ENCODE measurements around the gene ABI3. TPM values are rescaled to one million over a fixed set of nuclear protein-coding genes. Genes with fewer than 3 reads are reported as not detected.
A peak's percentile ranks its signal among the peaks of the same experiment; 100 is the strongest.

ABI3 gene
- total RNA-seq, 2 experiments from 2014 or later, result 86.4 to 86.7 TPM

- Mint-ChIP-seq H3K9me3 (no peaks in the 10 kb centered on the region), H3K27me3 (peaks cover 2% of the 10 kb centered on the region), H3K36me3 (peaks cover 29% of the 10 kb centered on the region), H3K27ac (peak overlapping the region; percentile 80), H3K4me3 (peak overlapping the region; percentile 71), H3K4me1 (peaks cover 50% of the 10 kb centered on the region)
- ATAC-seq (ENCODE audit: low read depth) (no peak), DNase-seq (peak; percentile 38)
- POLR2A ChIA-PET, result interaction anchor here (1.4 to 6.5 kb wide), 5 partner anchors 11 to 43 kb away, joined by 9 to 44 read pairs (median 15); partner anchors contain the start of genes ABI3 and GNGT2
Measured at GRCh38 chr17:49223168-49223516, 12.6 kb downstream of the ABI3 start.

- Mint-ChIP-seq H3K4me1 (peaks cover 47% of the 10 kb centered on the region), H3K4me3 (peak overlapping the region; percentile 71), H3K9me3 (no peaks in the 10 kb centered on the region), H3K27me3 (peaks cover 2% of the 10 kb centered on the region), H3K36me3 (peaks cover 27% of the 10 kb centered on the region), H3K27ac (peak overlapping the region; percentile 80)
- ATAC-seq (ENCODE audit: low read depth), result no peak
- POLR2A ChIA-PET, result interaction anchor here (0.8 to 6.5 kb wide), 9 partner anchors 11 to 165 kb away, joined by 3 to 99 read pairs (median 7); partner anchors contain the start of genes ABI3 and GNGT2
- peak; percentile 80 for DNase-seq
Measured at GRCh38 chr17:49223517-49224197, 13.2 kb downstream of the ABI3 start.

GRCh38 chr17:49224198-49224996 is 13.9 kb downstream of the ABI3 start:
- Mint-ChIP-seq H3K9me3 (no peaks in the 10 kb centered on the region), H3K4me3 (peak overlapping the region; percentile 67), H3K27me3 (peaks cover 3% of the 10 kb centered on the region), H3K27ac (peak overlapping the region; percentile 75), H3K36me3 (peaks cover 22% of the 10 kb centered on the region), H3K4me1 (peaks cover 41% of the 10 kb centered on the region)
- ATAC-seq (ENCODE audit: low read depth) (peak; percentile 48), DNase-seq (peak; percentile 81)
- POLR2A ChIA-PET, result interaction anchor here (0.5 to 6.5 kb wide), 11 partner anchors 12 to 453 kb away, joined by 3 to 99 read pairs (median 4); partner anchors contain the start of genes ABI3 and GNGT2

- Mint-ChIP-seq H3K36me3 (peaks cover 20% of the 10 kb centered on the region), H3K27me3 (peaks cover 7% of the 10 kb centered on the region), H3K9me3 (no peaks in the 10 kb centered on the region), H3K27ac (peak overlapping the region; percentile 75), H3K4me3 (peak overlapping the region; percentile 67), H3K4me1 (peaks cover 41% of the 10 kb centered on the region)
- POLR2A ChIA-PET, result interaction anchor here (0.5 to 6.5 kb wide), 9 partner anchors 12 to 452 kb away, joined by 3 to 99 read pairs (median 6); partner anchors contain the start of genes ABI3 and GNGT2
- ATAC-seq (ENCODE audit: low read depth) (no peak), DNase-seq (peak; percentile 36)
Measured at GRCh38 chr17:49224997-49225337, 14.5 kb downstream of the ABI3 start.

GRCh38 chr17:49225554-49226236 is 15.2 kb downstream of the ABI3 start:
- ATAC-seq (ENCODE audit: low read depth) (no peak), DNase-seq (peak; percentile 37)
- Mint-ChIP-seq H3K27ac (peak overlapping the region; percentile 18), H3K4me3 (peak overlapping the region; percentile 1), H3K36me3 (peaks cover 16% of the 10 kb centered on the region), H3K9me3 (no peaks in the 10 kb centered on the region), H3K4me1 (peaks cover 37% of the 10 kb centered on the region), H3K27me3 (peaks cover 7% of the 10 kb centered on the region)
- POLR2A ChIA-PET, result interaction anchor here (0.6 to 6.5 kb wide), 10 partner anchors 13 to 501 kb away, joined by 3 to 99 read pairs (median 6); partner anchors contain the start of genes ABI3 and GNGT2

- POLR2A ChIA-PET, result interaction anchor here (0.6 to 6.5 kb wide), 9 partner anchors 9 to 502 kb away, joined by 3 to 99 read pairs (median 5); partner anchors contain the start of genes ABI3 and GNGT2
- DNase-seq (no peak), ATAC-seq (ENCODE audit: low read depth) (no peak)
- peaks cover 39% of the 10 kb centered on the region for H3K4me1 Mint-ChIP-seq
- H3K27ac Mint-ChIP-seq, result no peak overlapping the region
- no peaks in the 10 kb centered on the region for H3K9me3 Mint-ChIP-seq
- peaks cover 14% of the 10 kb centered on the region for H3K36me3 Mint-ChIP-seq
- no peak overlapping the region for H3K4me3 Mint-ChIP-seq
- peaks cover 14% of the 10 kb centered on the region for H3K27me3 Mint-ChIP-seq
Measured at GRCh38 chr17:49226771-49227435, 16.4 kb downstream of the ABI3 start.

GRCh38 chr17:49227436-49228261 is 17.1 kb downstream of the ABI3 start:
- DNase-seq, result peak; percentile 76
- Mint-ChIP-seq H3K4me3 (no peak overlapping the region), H3K4me1 (peaks cover 32% of the 10 kb centered on the region)

GRCh38 chr17:49229076-49229804 is 18.7 kb downstream of the ABI3 start:
- ATAC-seq (ENCODE audit: low read depth), result no peak
- no peak overlapping the region for H3K27ac Mint-ChIP-seq
- peaks cover 21% of the 10 kb centered on the region for H3K4me1 Mint-ChIP-seq
- DNase-seq, result no peak
- POLR2A ChIA-PET, result interaction anchor here (1.2 to 6.5 kb wide), 6 partner anchors 11 to 49 kb away, joined by 3 to 44 read pairs (median 6); no protein-coding TSS in a partner anchor
- H3K4me3 Mint-ChIP-seq, result peak overlapping the region; percentile 55
- no peaks in the 10 kb centered on the region for H3K9me3 Mint-ChIP-seq
- H3K27me3 Mint-ChIP-seq, result peaks cover 21% of the 10 kb centered on the region
- peaks cover 4% of the 10 kb centered on the region for H3K36me3 Mint-ChIP-seq

More at GRCh38 chr17:49227436-49228261, 17.1 kb downstream of the ABI3 start:
- peaks cover 16% of the 10 kb centered on the region for H3K27me3 Mint-ChIP-seq
- POLR2A ChIA-PET, result interaction anchor here (0.8 to 6.5 kb wide), 8 partner anchors 8 to 47 kb away, joined by 3 to 99 read pairs (median 6); partner anchors contain the start of genes ABI3 and GNGT2
- peaks cover 7% of the 10 kb centered on the region for H3K36me3 Mint-ChIP-seq
- no peak overlapping the region for H3K27ac Mint-ChIP-seq
- no peaks in the 10 kb centered on the region for H3K9me3 Mint-ChIP-seq
- ATAC-seq (ENCODE audit: low read depth), result peak; percentile 28

GRCh38 chr17:49229805-49230600 is 19.5 kb downstream of the ABI3 start:
- Mint-ChIP-seq H3K27me3 (peaks cover 18% of the 10 kb centered on the region), H3K9me3 (no peaks in the 10 kb centered on the region), H3K27ac (no peak overlapping the region), H3K36me3 (peaks cover 2% of the 10 kb centered on the region), H3K4me3 (peak overlapping the region; percentile 81), H3K4me1 (peaks cover 17% of the 10 kb centered on the region)
- ATAC-seq (ENCODE audit: low read depth) (no peak), DNase-seq (peak; percentile 40)
- POLR2A ChIA-PET, result interaction anchor here (0.5 to 6.5 kb wide), 8 partner anchors 8 to 50 kb away, joined by 3 to 44 read pairs (median 4); no protein-coding TSS in a partner anchor

- Mint-ChIP-seq H3K4me3 (peak within 1 kb of the TSS; percentile 81), H3K36me3 (no peaks in the 10 kb centered on the region), H3K27ac (no peak within 1 kb of the TSS), H3K4me1 (peaks cover 13% of the 10 kb centered on the region), H3K9me3 (no peaks in the 10 kb centered on the region), H3K27me3 (peaks cover 18% of the 10 kb centered on the region)
- POLR2A ChIA-PET, result interaction anchor here (0.5 to 1.5 kb wide), 9 partner anchors 9 to 50 kb away, joined by 3 to 6 read pairs (median 4); no protein-coding TSS in a partner anchor
- DNase-seq (peak; percentile 92), ATAC-seq (ENCODE audit: low read depth) (peak; percentile 85)
Measured at GRCh38 chr17:49230636-49231562, 20.4 kb downstream of the ABI3 start, which contains the start of gene PHOSPHO1. Gene PHOSPHO1 (minus strand): TSS chr17:49230787. CDS start chr17:49226691, 4,096 bp downstream.
